Measurements from ENCODE around the gene CEP104.

The CEP104 gene

DNA sequence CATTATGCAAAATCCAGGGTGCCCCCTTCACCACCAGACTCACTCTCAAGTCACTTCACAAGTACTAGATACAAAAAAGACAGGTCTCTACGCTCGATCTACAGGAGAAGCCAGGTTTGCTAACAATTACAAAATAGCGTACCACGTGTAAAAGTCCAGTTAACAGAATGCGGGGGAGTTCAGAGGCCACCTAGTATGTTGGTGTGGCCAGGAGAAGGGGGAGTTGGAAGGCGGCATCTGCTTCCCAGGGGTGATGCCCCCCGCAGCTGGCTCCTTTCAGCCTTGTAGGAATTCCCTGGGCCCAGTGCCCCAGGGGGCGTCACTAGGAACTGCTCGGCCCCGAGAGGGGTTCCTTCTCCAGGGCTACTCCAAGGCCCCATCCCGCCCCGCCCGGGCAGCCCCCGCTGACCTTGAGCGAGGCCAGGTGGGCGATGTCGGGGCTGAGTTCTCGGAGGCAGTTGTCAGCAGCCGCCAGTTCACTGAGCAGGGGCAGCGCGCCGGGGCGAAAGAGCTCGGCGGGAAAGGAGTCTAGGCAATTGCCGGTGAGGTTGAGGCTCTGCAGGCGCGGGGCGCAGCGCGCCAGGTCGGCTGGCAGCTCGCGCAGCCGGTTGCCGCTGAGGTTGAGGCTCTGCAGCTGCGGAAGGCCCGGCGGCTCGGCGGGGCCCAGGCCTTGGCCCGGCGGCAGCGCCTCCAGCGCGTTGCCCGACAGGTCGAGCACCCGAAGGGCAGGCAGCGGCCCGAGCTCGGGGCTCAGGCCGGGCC, 61.4 kb downstream of the CEP104 start:
- DNase-seq = no peak

DNA sequence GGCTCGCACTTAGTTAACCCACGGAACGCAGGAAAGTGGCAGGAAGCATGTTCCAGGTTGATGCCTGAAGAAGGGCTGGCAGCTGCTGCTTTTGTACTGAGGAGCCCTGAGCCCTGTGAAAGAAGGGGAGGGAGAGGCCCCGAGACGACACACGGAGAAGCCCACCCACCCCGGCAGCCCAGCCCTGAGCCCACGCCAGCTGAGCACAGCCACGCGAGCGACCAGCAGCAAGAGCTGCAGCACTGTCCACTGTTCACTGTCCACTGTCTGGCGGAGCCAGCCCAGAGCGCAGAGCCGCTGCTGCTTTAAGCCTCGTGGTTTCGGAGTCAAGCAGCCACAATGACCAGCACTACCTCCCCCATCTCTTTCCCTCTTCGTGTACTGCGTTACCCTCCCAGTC, 66.1 kb downstream of the CEP104 start:
- no peak for DNase-seq

DNA sequence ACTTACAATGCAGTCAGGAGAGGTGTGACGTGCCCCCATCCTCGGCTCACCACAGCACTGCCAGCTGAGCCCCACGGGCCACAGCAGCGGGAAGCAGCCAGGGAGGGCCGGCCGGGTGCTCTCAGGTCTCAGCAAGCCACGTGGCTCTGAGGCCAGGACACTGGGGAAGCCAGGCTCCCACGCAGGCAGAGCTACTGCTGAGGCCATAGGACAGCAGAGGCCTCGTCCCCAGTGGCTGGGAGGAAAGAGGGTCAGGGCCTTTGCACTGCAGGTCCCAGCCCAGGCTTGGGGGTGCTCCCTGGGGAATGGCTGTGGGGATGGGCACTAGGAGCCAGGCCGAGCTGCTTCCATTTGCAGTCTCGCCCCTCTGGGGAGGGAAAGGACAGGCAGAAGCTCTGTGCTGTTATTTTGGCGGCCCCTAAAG, 66.5 kb downstream of the CEP104 start:
- no peak for DNase-seq

DNA sequence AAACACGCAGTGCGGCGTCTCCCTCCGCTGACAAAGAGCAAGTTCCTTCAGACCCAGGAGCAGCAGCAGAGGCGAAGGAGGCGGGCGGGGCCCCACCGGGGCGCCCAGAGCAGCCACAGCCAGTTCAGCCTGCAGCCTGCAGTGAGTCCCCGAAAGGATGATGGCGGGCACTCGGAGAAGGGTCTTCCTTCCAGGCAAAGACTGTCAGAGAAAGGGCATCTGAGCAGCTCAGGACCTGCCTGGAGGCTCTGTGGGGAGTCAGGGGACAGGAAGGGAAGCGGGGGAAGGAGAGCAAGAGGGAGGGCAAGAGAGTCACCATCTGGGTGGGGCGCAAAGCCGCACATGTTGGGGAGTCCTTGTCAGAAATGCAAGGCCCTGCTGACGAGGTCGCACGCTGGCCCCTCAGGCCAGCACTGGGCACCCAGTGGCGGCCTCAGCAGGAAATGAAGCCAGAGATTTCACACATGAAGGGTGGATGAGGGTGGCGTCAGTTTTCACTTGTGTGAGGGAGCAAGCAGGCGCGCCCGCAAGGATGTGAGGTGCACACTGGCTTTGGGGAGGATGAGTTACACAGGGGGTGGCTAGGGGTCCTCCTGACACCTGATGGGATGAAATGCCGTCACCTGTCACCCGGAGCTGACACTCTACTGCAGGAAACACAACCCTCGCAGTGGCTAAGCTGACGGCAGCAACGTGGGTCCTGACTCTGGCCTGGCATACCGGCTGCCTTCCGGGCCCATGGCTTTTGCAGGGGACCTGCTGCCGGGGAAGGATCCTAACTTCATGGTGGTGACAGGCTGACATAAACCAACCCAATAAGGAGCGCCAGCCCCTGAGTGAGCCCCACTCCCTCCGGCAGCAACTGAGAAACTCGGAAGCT, 67.3 kb downstream of the CEP104 start:
- no peak for DNase-seq

DNA sequence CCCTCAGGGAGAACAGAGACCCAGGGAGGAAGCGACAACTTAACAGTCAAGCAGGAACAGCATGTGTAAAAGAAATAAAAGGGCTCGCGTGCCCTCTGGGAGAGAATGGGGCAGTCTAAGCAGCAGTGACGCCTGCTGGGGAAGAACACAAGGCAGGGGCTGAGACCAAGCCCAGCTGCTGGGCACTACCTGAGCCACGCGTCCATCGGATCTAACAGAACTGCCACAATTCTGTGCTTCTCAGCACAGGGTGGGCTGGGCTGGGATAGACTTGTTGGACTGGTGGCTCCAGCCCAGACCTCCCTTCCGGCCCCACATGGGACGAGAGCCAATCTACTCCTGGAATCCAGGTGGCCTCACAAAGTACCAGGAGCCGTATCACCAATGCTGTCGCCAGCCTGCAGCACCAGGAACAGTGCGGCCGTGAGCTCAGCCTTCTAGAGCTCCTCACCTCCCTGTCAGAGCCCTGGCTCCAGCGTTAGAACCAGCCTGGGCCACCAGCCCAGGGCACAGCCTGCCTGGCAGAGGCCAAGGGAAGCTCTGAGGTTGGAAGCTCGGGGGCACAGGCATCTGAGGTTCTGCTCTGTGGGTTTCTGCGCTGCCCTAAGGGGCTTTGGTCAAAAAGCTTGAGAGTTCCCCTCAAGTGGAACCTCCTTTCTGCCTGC, 68.1 kb downstream of the CEP104 start:
- no peak for DNase-seq

DNA sequence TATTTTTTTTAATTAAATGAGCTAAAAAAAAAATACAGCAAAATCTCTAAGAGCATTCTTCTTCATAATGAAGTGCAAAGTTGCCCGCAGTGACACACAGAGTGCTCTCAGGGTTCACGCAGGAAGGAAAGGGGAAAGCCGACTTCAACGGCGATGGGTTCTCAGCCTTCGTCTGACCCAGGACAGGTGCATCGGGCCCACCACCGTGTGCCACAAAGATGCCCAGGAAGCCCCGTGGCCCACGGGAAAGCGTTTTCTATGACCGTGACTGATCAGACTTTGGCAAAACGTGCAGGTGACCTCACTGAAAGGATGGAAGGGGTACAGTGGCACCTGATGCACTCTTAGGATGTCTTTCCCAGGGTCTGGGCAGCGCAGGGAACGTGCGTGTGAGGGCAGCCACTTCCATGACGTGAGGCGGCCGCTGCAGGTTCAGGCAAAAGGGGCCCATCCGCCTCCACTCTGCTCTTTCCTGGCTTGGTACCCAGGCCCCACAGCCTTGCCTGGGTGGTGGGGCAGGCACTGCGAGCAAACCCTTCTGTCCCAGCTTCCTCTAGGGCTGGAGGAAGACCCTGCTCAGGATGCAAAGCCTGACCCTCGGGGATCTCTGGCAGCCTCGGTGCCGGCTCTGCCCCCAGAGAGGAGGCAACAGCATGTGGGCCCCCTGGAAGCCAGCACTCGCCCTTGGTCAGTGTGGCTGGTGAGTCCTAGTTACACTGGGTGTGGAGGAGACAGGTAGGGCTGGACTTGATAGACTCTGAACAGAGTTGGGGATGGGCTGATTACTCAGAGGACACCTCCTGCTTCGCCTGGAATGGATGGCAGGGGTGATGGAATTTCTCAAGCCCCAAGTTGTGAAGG, 69.0 kb downstream of the CEP104 start:
- DNase-seq = no peak

DNA sequence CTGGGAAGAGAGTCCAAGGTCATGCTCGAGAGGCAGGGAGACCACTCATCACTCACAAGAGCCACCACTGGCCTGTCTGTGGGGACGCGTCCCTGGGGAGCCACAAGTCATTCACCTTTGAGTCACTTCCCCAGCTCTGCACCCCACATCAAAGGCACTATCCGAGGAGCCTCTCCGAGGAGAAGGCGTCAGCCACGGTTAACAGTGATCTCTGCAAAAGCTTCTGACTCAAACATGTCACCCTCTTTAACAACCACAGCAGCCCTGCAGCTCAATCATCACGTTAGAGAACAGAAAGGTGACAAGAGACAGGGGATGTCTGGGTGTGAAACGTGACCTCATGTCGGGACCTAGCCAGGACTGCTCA, 69.7 kb downstream of the CEP104 start:
- peak; percentile 73 for DNase-seq

DNA sequence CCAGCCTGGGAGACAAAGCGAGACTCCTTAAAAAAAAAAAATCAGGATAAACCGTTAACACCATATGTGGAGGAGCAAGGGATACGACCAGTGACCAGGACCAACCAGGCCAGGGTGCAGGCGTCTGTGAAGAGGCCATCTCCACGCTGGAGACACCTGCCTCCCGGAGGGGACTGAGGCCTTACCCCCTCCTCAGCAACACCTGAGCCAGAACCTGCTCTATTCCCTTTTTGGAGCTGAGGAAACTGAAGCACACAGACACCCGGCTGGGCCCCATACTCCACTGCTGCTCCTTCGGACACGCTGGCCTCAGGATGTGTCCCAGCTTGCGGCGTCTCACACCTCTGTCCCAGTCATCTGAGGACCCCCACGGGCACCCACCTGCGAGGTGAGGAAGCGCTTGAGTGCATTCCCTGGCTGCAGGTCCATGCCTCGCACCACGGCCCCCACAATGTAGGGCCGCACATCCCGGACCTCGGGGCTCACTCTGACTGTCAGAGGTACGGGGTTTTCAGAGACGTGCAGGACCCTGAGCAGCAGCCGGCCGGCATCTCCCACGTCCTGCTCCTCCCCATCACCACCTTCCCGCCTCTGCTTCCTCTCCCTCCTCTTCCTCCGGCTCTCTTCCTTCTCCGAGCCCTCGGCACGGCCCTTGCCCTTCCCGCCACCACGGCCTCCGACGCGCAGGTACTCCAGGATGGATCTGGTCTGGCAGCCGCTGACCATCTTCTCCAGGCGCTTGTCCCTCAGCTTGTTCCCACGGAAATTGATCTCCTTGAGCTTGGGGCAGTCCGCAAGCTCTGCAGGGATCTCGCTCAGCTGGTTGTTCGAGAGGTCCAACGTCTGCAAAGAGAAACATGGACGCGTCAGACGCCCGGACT, 70.3 kb downstream of the CEP104 start:
- DNase-seq = no peak

DNA sequence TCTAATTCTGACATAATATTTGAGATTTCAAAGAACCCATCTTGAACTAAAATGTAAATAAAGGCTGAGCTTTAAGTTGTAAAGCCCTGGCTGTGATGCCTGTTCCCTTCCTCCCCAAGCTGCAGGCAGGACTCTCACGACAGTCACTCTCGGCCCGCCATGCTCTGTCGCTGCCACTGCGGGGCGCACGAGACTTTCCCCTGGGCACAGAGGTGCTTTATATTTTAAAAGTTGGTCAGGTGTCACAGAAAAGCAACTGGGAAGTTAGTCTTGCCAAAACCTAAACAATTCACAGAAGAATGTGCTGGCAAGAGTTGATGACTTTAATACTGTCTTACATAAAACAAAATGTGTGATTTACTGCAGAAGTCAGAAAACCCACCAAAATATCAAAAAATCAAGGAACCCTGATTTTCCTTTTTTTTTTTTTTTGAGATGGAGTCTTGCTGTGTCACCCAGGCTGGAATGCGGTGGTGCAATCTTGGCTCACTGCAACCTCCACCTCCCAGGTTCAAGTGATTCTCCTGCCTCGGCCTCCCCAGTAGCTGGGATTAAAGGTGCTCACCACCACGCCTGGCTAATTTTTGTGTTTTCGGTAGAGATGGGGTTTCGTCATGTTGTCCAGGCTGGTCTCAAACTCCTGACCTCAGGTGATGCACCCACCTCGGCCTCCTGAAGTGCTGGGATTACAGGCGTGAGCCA, 71.4 kb downstream of the CEP104 start:
- peak; percentile 50 for DNase-seq

DNA sequence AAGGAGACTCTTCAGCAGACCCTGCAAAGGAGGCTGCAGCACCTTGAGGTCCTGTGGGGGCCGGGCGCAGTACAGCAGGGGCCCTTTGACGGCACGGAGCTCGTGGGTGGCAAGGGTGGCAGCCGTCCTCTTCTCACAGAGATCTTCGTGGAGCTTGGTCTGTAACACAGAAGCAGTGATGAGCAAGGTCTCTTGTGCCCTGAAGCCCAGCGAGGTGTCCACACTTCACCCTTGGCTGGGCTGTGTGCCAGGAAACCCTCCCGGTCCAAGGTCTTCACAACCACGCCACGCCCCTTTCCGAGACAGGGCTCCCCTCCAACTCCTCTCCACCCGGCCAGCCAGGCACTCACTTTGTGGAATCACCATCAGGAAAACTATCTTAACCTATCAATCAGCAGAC, 72.0 kb downstream of the CEP104 start:
- DNase-seq = no peak

DNA sequence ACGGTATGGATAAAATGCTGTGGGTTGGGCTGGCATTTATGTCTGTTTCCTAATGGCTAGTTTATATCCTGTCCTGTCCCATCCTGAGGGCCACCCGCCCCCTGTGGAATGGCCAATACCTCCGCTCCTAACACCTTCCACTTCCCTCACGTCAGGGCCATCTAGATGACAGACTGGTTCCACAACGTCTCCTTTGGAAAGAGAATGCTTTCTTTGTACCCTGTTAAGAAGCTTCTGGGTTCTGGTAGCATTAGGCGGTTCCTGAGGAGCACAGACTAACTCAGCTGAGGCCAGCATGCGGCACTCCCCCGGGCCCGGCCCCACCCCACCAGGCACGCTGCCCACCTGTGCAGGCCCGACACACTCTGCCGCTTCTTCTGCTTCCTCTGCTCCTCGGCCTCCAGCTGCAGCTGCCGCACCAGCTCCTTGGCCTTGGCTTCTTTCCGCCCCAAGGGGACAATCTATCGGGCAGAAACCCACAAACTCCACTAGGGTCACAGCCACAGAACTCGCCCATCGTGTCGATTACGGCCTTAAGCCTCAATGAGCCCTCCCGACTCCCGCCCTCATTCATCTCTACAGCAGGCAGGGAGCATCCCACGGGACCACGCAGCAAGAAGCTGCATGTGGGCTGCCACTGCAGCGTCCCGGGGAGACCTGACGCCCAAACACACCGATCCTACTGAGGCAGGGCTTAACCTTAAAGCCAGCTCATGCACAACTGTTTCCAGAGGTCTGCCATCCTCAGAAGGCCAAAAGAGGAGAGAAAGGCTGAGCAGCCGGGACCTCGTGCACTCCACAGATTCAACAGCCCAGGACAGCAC, 73.1 kb downstream of the CEP104 start:
- DNase-seq = no peak

DNA sequence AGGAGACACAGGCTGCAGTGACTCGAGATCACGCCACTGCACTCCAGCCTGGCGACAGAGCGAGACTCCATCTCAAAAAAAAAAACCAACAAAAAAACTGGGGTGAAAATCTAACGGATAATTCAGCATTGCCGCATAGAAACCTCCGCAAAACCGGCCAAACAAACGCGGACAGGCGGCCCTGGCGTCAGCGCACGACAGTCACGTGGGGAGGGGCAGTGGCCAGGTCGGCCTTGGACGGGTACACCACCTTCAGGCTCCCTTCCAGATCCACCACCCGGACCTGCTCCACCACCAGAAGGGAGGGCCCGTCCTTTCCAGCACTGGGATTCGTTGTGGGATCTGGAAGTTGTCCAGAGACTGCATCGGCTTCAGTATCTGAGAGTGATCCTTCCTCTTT, 76.1 kb downstream of the CEP104 start:
- no peak for DNase-seq

DNA sequence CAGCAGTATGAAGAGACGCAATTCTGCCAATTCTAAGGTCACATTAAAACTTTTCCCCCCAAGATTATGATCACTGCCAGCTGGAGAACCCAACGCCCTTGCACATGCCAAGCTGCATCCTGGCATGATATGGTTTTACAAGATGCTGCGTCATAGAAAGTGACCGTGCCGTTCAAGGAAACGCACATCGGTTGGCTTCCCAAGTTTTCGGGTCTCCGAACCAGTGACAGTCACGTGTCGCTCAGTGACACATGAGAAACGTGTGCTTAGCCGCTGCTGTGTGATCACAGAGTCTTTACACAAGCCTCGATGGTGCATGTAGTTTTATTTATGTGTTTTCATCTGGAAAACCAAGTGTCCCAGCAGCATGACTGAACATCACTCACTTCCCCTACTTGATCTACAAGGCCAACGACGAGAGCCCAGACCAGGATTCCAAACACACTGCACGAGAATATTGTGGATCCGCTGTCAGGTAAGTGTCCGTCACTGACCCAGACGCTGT, 77.0 kb downstream of the CEP104 start:
- DNase-seq = no peak

DNA sequence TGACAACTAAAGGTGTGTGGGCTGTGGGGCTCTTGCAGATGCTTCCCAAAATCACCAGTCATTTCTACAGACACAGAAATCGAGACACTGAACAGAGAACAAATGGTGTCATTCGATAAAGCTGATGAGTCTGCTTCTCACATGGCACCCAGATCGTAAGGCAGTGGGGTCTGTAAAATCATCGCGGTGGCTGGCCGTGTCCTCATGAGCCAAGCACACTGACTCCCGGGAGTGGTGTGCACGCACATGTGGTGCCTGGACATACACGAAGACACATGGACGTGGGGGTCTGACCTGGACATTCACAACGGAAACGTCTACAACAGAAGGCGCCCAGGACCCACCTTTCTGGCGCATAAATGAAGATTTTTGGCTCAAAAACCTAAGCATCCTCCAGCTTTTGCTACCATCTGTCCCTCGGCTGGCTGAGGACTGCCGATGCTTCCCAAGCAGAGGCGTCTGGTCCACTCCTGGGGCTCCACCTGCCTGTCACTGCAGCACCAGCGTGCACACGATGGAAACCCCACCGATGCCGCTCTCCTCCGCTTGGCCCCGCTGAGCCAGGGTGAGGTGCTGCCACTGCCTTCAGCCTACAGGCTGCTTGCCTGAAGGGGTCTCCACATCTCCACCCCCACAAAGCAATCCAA, 77.6 kb downstream of the CEP104 start:
- DNase-seq = no peak

DNA sequence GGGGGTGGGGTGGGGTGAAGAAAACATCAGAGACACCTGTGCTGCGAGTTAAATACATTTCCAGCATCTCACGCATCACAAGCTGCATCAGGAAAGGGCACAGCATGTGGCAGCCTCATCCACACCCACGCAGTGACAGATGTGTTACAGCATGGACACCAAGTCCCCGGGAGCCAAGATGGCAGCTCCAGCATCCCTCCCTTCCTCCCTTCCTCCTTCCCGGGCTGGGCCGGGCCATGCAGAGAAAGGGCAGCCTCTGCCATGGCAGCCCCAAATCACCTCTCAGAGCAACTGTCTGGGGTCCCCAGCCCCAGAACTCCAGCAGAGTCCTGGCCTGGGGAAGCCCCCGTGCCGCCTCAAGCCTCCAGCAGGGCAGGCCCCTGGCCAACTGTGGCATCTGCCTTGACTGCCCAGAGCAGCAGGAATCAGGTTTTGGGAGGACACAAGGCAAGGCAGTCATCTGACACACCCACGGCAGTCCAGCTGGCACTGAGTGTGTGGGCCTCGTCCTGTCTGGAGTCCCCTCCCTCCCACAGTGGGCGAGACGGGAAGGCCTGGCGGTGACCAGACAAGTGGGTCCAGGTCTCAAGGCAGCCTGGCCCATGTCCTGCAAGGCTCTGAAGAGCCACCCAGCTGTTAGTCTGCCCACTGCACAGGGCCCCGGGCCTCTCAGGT, 78.3 kb downstream of the CEP104 start:
- DNase-seq = no peak

DNA sequence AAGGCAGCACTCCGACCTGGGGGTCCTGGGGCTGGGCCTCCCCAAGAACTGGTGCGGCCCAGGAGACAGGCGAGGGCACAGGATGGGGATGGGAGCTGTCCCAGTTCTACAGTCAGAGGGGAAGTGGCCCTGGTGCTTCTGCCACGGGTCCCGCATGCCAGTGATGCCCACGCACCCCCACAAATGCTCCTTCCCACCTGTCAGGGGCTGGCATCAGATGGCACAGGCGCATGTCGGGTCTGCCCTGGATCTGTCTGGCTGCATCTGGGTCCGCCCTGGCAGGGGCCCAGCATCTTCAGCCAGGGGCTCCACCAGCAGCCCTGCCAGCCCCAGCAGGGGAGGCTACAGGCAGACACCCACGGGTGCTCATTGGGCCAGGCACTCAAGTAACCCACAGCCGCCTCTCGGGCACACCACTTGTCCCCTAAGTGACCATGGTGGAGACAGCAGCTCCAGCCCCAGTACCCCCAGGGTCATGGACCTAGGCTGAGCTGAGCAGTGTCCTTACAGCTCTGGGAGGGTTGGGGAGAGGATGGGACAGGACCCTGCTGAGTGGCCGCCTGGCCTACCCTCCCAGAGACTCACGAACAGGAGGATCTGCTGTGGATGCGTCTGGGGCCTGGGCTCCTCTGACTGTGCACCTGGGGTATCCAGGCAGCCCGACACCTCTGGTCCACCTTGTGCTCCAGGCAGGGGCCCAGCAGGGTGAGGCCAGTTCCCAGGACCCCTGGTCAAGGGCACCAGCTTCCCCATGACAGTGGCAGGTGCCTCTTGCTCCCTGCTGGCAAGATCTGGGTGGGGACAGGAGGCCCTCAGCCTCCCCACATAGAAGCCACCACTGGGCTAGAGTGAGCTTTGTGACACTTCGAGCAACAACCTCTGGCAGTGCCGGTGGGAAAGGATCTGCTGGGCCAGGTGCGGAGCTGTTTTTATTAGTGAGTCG, 79.1 kb downstream of the CEP104 start:
- no peak for DNase-seq

DNA sequence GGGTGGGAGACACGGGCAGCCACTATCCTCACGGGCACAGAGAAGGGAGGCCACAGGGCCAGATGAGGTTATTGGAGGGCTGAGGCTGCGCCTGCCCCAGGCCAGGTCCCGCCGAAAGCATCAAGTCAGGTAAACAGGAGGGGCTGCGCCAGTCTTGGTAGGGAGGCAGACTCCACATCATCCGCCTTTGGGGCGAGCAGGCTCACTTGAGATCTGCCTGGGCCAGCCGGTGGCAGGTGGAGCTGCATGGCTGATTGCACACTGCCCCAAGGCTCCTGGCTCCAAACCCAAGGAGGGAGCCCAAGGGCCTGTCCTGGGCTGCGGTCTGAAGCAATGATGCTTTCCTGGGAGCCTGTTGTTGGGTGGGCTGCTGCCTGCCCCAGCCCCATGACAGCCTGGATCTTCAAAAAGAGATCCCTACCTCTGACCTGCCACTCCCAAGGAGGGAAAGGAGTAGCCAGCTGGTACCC, 79.9 kb downstream of the CEP104 start:
- no peak for DNase-seq
